HG02970 (cell line): Measurements from ENCODE around the gene TRPM4.
"Not testable (repeated sequence)": the region's sequence is repeated elsewhere in the genome, so short reads cannot be mapped to it uniquely, and the experiment has no call there.

Source experiments
- ATAC-seq: cut with Tn5 transposase; IDR thresholded peaks from one replicate; pipeline ENCODE4 v1.9.1; 2021; ENCODE audit warnings: mild to moderate bottlenecking, moderate library complexity, moderate number of reproducible peaks; ENCODE audit not compliant: unreplicated experiment, low FRiP score

TRPM4 gene

DNA sequence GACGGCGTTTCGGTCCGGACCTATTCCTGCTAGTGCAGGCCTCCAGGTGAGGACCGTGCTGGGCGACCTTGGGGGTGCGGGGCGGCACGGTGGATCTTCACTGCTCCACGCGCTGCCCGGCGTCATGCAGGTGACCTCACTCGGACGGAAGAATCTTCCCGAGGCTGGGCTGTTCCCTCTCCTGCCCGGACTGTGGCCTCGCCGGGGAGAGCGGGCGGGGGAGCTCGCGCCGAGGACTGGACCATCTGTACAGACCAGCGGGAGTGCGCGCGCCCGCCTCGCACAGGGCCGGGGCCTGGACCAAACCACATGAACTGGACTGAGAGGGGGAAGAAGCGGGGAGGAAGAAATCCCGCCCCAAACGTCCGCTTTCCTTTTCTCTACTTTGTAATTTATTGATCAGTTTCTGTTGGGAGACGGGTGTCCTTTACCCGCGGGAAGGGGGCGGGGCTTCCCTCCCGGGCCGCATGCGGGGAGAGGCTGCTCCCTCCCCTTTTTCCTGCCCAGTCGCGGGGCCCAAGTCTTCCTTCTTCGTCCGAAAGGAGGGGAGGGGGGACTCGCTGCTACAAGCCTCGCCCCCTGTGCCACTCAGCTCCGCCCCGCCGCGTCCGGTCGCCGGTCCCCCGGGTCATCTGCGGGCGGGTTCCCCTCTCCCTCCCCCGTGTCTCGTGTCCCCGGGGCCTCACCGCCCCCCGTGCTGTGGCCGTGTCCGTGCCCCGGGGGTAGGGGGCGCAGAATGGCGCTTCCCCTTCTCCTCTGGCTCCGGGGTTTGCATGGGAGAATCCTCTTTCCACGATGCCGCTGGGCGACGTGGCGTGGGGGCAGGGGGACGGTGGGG lies 7.3 kb upstream of the TRPM4 start:
- ATAC-seq, result no peak

GRCh38 chr19:49150944-49151243 lies 6.7 kb upstream of the TRPM4 start:
- ATAC-seq, result no peak

DNA sequence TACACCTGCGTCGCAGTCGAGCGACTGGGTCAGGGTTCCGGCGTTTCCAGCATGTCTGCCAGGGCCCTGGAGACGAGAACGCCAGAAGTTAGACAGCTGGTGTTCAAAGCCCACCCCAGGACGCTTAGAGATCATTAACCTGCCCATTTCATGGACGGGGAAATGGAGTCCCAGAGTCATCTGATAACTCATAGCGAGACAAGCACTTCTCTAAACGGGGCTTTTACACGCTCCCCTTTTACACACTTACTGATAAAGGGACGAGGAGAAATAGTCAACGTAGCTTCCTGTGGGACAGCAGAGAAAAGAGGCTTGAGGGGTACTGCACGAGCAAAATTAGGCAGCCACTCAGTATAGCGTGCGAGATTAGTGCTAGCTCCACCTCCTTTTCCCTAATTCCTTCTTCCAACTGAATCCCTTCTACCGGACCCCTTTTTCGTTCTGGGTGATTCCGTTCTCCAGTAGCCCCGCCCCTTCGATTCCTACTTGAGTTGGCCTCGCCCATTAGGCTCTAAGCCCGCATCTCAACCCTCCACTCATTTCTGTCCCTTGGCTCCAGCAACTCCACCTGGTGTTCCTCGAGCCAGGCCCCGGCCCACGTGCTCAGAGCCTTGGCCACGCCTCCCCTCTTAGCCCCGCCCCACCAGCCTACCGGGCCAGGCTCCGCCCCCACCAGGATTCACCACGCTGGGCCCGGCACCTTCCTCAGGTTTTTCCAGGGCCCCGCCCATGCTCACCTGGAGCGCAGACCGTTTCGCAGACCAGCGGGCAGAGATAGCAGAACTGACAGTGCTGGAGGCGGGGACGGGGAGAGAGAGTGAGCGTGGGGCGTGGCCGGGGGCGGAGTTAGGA lies 6.1 kb upstream of the TRPM4 start:
- no peak for ATAC-seq

DNA sequence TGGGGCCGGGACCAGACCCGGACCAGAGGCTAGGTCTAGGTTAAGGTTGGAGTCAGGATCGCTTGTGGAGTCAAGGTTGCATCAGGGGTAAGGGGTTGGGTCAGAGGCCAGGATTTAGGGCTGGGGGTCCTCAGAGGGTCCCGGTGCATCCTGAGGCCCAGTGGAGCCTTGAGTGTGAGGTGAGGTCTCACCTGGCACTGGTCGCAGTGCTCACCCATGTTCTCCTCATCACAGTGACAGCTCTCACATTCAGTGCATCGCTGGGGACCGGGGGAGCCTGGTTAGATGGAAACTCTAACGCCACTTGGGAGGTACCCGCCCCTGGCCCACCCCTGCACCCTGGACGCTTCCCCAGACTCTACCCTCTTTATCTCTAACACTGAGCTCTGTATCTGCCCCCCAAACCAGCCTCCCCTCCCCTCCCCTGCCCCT lies 5.5 kb upstream of the TRPM4 start:
- no peak for ATAC-seq

- no peak for ATAC-seq
These were observed 4.3 kb upstream of the TRPM4 start for GRCh38 chr19:49153167-49153809.

DNA sequence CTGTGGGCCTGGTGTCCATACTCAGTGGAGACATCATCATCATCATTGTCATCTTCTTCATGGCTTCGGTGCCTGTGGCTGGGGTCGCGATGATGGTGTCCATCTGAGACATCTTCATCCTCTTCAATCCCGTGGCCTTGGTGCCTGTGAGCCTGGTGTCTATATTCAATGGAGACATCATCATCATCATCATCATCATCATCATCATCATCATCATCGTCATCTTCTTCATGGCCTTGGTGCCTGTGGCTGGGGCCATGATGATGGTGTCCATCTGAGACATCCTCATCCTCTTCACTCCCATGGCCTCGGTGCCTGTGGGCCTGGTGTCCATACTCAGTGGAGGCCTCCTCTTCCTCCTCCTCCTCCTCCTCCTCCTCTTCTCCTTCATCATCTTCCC lies 3.3 kb upstream of the TRPM4 start:
- no peak for ATAC-seq

GRCh38 chr19:49155005-49155819 lies 2.4 kb upstream of the TRPM4 start, which contains the start of gene HRC:
Gene HRC, minus strand, starts transcription at chr19:49155396. Its CDS starts 159 bp downstream, at chr19:49155237.
- ATAC-seq, result no peak

DNA sequence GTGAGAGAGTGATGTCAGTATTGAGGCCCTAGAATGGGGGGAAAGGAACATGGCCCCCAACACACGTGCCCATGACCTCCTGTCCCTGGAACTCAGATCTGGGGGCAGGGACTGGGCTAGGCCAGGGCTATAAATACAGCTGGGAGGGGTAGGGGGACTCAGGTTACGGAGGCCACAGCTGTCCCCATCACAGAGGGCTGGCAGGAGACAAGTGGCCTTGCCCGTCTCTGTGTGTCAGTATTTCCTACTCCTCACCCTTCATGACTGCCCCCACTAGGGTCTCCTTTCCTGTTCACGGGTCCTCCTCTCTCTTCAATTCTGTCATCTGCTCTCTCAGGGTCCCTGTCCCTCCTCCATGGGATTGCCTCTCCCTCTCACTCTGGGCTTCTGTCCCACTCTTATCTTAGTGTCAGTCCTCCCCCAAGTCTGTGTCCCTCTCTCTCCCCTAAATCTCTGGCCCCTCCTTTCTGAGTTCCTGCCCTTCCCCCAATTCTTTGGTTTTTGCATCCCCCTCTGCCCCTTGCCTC lies 1.7 kb upstream of the TRPM4 start:
- no peak for ATAC-seq

- ATAC-seq, result no peak
These were observed 3.0 kb downstream of the TRPM4 start for GRCh38 chr19:49160450-49161189.

GRCh38 chr19:49161987-49162386 lies 4.4 kb downstream of the TRPM4 start:
- ATAC-seq, result no peak

DNA sequence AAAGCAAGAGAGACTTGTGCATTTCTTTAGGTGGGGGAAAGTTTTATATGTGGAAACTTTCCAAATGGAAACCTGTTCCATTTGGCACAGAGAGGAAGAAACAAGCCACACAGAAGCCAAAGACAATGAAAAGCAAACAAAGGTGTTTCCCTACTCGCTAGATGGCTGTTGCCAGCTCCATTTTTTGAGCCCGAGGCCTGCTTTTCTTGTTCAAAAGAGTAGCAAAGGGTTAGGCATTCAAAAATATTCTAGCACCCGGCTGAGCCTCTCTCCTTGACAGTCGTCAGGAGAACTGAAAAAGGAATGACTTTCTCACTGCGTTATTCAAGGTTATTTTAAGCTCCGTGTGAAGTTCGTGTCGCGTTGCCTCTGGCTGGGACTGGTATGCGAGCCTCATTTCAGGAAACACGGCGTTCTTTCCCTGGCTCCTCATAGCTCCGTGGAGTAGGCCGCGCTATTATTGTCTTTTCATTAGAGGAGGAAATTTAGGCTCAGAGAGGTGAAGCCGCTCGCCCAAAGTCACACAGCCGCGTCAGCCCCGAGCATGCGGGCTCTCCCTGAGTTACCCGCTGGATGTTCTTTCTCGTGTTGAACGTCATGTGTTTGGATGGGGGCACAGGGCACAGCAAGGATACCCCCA lies 7.6 kb downstream of the TRPM4 start:
- no peak for ATAC-seq

- no peak for ATAC-seq
These were observed 8.3 kb downstream of the TRPM4 start for GRCh38 chr19:49165865-49166301.

DNA sequence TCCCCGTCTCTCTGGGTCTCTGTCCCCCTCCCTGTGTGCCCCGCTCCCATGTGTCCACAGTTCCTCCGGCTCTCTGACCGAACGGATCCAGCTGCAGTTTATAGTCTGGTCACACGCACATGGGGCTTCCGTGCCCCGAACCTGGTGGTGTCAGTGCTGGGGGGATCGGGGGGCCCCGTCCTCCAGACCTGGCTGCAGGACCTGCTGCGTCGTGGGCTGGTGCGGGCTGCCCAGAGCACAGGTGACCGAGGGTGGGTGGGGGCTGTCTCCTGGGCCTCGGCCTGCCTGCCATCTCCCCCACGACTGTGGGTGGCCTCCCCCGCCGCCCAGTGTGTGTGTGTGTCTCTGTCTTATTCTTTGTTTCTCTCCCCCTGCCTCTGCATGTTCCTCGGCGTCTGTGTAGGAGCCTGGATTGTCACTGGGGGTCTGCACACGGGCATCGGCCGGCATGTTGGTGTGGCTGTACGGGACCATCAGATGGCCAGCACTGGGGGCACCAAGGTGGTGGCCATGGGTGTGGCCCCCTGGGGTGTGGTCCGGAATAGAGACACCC lies 10.3 kb downstream of the TRPM4 start:
- no peak for ATAC-seq

DNA sequence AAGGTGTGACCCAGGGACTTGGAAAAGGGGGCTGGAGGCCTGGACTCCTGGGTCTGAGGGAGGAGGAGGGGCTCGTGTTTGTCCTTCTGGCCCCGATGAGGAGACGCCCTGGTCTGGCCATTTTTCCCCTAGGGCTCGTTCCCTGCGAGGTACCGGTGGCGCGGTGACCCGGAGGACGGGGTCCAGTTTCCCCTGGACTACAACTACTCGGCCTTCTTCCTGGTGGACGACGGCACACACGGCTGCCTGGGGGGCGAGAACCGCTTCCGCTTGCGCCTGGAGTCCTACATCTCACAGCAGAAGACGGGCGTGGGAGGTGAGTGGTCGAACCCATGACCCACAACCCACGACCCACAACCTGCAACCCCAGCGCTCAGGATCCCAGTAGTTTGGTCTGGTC lies 10.8 kb downstream of the TRPM4 start:
- ATAC-seq, result no peak

DNA sequence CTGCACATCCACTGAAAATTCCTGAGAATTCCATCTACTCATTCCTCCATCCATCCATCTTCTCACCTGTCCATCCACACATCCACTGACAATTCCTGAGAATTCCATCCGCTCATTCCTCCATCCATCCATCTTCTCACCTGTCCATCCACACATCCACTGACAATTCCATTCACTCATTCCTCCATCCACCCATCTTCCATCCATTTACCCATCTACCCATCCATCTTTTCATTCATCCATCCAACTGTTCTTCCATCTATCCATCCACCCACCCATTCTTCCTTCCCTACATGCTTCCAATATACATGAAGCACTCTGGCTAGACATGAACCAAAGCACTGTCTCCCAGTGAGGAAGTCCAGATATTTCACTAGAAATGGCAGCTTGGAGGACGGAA lies 15.6 kb downstream of the TRPM4 start:
- no peak for ATAC-seq

DNA sequence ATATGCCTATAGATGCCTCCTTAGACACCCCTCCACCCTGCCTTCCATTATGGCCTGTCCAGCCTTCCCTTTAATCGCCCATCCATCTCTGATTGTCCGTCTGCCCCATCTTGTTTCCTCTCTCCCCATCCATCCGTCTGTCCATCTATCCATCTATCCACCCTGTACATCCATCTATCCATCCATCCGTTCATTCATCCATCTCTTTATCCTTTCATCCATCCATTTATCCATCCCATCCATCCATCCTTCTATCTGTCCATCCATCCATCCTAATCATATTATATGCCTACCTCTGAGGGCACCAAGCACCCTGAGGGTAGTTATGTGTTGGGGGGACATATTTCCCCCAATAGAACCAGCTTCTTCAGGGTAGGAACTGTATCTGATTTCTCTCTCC lies 23.1 kb downstream of the TRPM4 start:
- ATAC-seq, result no peak

DNA sequence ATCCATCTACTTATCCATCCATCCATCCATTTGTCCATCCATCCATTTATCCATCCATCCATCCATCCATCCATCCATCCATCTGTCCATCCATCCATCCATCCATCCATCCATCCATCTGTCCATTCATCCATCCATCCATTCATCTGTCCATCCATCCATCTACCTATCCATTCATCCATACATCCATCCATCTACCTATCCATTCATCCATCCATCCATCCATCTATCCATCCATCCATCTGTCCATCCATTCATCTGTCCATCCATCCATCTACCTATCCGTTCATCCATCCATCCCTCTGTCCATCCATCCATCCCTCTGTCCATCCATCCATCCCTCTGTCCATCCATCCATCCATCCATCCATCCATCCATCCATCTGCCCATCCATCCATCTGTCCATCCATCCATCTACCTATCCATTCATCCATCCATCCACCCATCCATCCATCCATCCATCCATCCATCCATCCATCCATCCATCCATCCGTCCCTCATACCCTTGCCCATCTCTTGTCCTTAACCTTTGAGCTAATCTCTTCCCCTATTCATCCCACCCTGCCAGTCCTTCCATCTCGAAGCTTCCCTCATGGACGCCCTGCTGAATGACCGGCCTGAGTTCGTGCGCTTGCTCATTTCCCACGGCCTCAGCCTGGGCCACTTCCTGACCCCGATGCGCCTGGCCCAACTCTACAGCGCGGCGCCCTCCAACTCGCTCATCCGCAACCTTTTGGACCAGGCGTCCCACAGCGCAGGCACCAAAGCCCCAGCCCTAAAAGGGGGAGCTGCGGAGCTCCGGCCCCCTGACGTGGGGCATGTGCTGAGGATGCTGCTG lies 24.6 kb downstream of the TRPM4 start:
- not testable (repeated sequence) for ATAC-seq
